Measurements from ENCODE around the gene PPFIA1.

The PPFIA1 gene

GRCh38 chr11:70419307-70420007 is 149.0 kb downstream of the PPFIA1 start:
- in situ Hi-C loops (cut with MboI; ENCODE audit: low pct_unique_long_range_greater_than_20kb, low sequenced_read_pairs) = no loop called here
- DNase-seq = no peak

- peak; percentile 69 for DNase-seq
- in situ Hi-C loops (cut with MboI; ENCODE audit: low pct_unique_long_range_greater_than_20kb, low sequenced_read_pairs) = no loop called here
These were observed 149.5 kb downstream of the PPFIA1 start for GRCh38 chr11:70420008-70420464.

- DNase-seq = no peak
- in situ Hi-C loops (cut with MboI; ENCODE audit: low pct_unique_long_range_greater_than_20kb, low sequenced_read_pairs) = no loop called here
These were observed 150.0 kb downstream of the PPFIA1 start for GRCh38 chr11:70420496-70420895.

GRCh38 chr11:70421123-70421522 is 150.6 kb downstream of the PPFIA1 start:
- in situ Hi-C loops (cut with MboI; ENCODE audit: low pct_unique_long_range_greater_than_20kb, low sequenced_read_pairs) = no loop called here

GRCh38 chr11:70422692-70423522 is 152.4 kb downstream of the PPFIA1 start:
- in situ Hi-C loops (cut with MboI; ENCODE audit: low pct_unique_long_range_greater_than_20kb, low sequenced_read_pairs) = no loop called here
- DNase-seq = no peak

More at GRCh38 chr11:70421123-70421522, 150.6 kb downstream of the PPFIA1 start:
- peak; percentile 27 for DNase-seq

- in situ Hi-C loops (cut with MboI; ENCODE audit: low pct_unique_long_range_greater_than_20kb, low sequenced_read_pairs) = no loop called here
- DNase-seq = peak; percentile 78
These were observed 153.3 kb downstream of the PPFIA1 start for GRCh38 chr11:70423523-70424505.

GRCh38 chr11:70424765-70425344 is 154.4 kb downstream of the PPFIA1 start:
- no peak for DNase-seq
- in situ Hi-C loops (cut with MboI; ENCODE audit: low pct_unique_long_range_greater_than_20kb, low sequenced_read_pairs) = loop anchor here (25.0 kb wide), 1 partner anchor 513 kb away; no protein-coding TSS in a partner anchor

GRCh38 chr11:70427436-70427835 is 156.9 kb downstream of the PPFIA1 start:
- in situ Hi-C loops (cut with MboI; ENCODE audit: low pct_unique_long_range_greater_than_20kb, low sequenced_read_pairs) = loop anchor here (25.0 kb wide), 1 partner anchor 515 kb away; no protein-coding TSS in a partner anchor
- no peak for DNase-seq

- in situ Hi-C loops (cut with MboI; ENCODE audit: low pct_unique_long_range_greater_than_20kb, low sequenced_read_pairs) = loop anchor here (25.0 kb wide), 1 partner anchor 517 kb away; no protein-coding TSS in a partner anchor
- no peak for DNase-seq
These were observed 158.4 kb downstream of the PPFIA1 start for GRCh38 chr11:70428701-70429427.

GRCh38 chr11:70429428-70429705 is 158.9 kb downstream of the PPFIA1 start:
- in situ Hi-C loops (cut with MboI; ENCODE audit: low pct_unique_long_range_greater_than_20kb, low sequenced_read_pairs) = loop anchor here (25.0 kb wide), 1 partner anchor 517 kb away; no protein-coding TSS in a partner anchor
- no peak for DNase-seq

- in situ Hi-C loops (cut with MboI; ENCODE audit: low pct_unique_long_range_greater_than_20kb, low sequenced_read_pairs) = loop anchor here (25.0 kb wide), 1 partner anchor 518 kb away; no protein-coding TSS in a partner anchor
- DNase-seq = no peak
These were observed 159.4 kb downstream of the PPFIA1 start for GRCh38 chr11:70429724-70430521.

GRCh38 chr11:70430671-70431574 is 160.4 kb downstream of the PPFIA1 start:
- in situ Hi-C loops (cut with MboI; ENCODE audit: low pct_unique_long_range_greater_than_20kb, low sequenced_read_pairs) = loop anchor here (25.0 kb wide), 1 partner anchor 519 kb away; no protein-coding TSS in a partner anchor
- DNase-seq = no peak

- in situ Hi-C loops (cut with MboI; ENCODE audit: low pct_unique_long_range_greater_than_20kb, low sequenced_read_pairs) = loop anchor here (25.0 kb wide), 1 partner anchor 519 kb away; no protein-coding TSS in a partner anchor
- DNase-seq = no peak
These were observed 161.1 kb downstream of the PPFIA1 start for GRCh38 chr11:70431611-70432010.

- in situ Hi-C loops (cut with MboI; ENCODE audit: low pct_unique_long_range_greater_than_20kb, low sequenced_read_pairs) = loop anchor here (25.0 kb wide), 1 partner anchor 520 kb away; no protein-coding TSS in a partner anchor
These were observed 161.6 kb downstream of the PPFIA1 start for GRCh38 chr11:70432065-70432464.

GRCh38 chr11:70432580-70432979 is 162.1 kb downstream of the PPFIA1 start:
- in situ Hi-C loops (cut with MboI; ENCODE audit: low pct_unique_long_range_greater_than_20kb, low sequenced_read_pairs) = loop anchor here (25.0 kb wide), 1 partner anchor 520 kb away; no protein-coding TSS in a partner anchor
- DNase-seq = no peak

More at GRCh38 chr11:70432065-70432464, 161.6 kb downstream of the PPFIA1 start:
- DNase-seq = no peak

- in situ Hi-C loops (cut with MboI; ENCODE audit: low pct_unique_long_range_greater_than_20kb, low sequenced_read_pairs) = loop anchor here (25.0 kb wide), 1 partner anchor 521 kb away; no protein-coding TSS in a partner anchor
- DNase-seq = no peak
These were observed 162.5 kb downstream of the PPFIA1 start for GRCh38 chr11:70433038-70433437.

All from KBM-7 (cell line).